Measurements from ENCODE around the gene MYBPC2.
"Not testable (repeated sequence)": the region's sequence is repeated elsewhere in the genome, so short reads cannot be mapped to it uniquely, and the experiment has no call there.

The MYBPC2 gene

DNA sequence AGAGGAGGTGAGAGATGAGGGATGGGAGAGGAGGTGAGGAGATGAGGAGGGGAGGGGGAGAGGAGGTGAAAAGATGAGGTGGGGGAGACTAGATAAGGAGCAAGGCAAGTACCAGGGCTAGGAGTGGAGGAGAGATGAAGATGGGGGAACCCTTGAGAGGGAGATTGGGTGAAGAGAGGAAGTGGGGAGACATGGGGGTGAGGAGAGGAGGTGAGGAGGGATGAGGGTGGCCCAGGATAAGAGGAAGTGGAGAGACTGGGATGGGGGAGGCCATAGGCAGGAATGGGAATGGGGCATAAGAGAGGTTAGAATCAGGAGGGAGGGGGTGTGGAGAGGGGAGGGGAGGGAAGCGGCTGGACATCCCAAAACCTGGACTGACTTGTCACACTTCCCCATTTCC lies 26.9 kb downstream of the MYBPC2 start:
- DNase-seq (ENCODE audit: low spot score): no peak

GRCh38 chr19:50460161-50460765 lies 27.6 kb downstream of the MYBPC2 start:
- DNase-seq (ENCODE audit: low spot score): no peak

DNA sequence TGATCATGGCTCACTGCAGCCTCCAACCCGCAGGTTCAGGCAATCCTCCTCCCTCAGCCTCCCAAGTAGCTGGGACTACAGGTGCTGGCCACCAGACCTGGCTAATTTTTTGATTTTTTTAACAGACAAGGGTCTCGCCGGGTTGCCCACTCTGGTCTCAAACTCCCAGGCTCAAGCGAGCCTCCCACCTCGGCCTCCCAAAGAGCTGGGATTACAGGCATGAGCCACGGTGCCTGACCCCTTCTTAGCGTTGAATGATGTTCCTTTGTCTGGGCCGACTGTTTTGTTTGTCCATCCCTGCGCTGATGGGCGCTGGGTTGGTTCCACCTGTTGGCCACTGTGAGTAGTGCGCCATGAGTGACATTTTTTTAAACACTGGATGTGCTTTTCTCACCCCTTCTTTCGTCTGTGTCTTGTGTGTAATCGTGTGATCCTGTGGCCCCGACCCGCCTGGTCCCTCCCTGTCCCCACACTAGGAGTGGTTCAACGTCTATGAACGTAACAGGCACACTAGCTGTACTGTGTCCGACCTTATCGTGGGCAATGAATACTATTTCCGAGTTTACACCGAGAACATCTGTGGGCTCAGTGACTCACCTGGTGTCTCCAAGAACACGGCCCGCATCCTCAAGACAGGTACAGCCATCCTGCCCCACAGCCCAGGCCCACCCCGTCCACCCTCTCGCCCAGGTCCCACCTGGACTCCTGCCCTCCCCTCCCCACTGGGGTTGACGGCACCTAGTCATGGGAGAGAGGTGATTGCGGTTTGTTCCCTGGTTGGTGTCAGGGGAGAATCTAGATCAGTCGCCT lies 28.6 kb downstream of the MYBPC2 start:
- DNase-seq (ENCODE audit: low spot score): no peak

DNA sequence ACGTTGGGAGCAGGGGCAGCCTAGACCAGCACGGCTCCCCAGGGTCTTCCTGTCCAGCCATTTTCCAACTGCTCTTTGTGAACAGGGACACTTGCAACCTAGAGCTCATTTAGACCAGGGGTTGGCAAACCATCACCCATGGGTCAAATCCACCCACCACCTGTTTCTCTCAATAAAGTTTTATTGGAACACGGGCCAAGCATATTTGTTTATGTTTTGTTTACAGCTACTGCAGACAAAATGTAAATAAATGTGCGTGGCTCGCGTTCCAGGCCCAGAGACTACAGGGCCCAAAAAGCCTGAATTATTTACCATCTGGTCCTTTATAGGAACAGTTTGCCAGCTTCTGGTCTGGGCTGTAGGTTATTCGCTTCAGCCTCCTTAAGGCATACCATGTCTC lies 30.3 kb downstream of the MYBPC2 start:
- DNase-seq (ENCODE audit: low spot score): no peak

DNA sequence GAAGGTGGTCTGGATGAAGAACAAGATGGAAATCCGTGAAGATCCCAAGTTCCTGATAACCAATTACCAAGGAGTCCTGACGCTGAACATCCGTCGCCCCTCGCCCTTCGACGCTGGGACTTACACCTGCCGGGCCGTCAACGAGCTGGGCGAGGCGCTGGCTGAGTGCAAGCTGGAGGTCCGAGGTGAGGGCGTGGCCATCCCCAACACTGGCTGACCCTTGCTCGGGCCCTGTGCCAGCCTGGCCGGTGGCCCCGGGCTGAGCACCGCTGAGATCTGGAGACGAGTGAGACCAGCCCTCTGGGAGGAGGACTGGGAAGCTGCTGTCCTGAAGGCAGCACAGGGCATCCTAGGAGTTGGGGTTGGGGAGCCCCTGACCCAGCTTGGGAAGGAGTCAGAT lies 31.7 kb downstream of the MYBPC2 start:
- no peak for DNase-seq (ENCODE audit: low spot score)

DNA sequence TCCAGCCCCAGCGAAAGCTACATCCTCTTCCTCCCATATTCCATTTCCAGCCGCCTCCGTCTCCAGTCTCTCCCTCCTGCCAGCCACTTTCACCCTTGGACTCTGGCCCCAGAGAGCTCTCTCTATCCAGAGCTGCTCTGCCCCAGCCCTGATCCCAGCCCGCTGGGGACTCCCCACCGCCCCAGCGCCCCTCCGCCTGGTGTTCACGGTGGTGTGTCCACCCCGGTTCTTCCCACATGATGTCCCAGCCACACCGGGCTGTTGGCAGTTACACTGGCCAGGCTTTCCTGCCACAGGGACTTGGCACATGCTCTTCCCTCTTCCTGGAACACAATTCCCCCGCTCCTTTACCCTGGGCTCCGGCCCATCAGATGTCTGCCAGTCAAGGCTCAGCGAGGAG lies 32.3 kb downstream of the MYBPC2 start:
- DNase-seq (ENCODE audit: low spot score): no peak

GRCh38 chr19:50465986-50466705 lies 33.5 kb downstream of the MYBPC2 start:
- DNase-seq (ENCODE audit: low spot score): peak; percentile 73

GRCh38 chr19:50466706-50467039 lies 34.0 kb downstream of the MYBPC2 start:
- no peak for DNase-seq (ENCODE audit: low spot score)

DNA sequence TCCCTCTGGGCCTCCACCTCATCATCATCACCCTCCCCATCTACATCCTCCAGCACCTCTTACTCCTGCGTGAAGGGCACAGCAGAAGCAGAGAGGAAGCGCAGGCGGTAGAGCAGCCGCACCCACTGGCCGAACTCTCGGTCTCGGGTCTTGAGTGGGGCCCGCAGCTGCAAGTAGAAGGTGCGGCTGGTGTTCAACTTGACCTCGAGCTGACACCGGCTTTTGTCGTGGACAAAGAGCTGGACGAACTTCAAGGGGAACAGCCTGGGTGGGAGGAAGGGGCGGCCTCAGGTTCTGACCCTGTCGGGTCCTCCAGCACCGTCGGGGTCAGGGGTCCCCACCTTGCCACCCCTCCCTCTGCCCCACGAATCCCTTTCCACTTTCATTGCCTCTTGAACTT lies 34.9 kb downstream of the MYBPC2 start:
- DNase-seq (ENCODE audit: low spot score): no peak

DNA sequence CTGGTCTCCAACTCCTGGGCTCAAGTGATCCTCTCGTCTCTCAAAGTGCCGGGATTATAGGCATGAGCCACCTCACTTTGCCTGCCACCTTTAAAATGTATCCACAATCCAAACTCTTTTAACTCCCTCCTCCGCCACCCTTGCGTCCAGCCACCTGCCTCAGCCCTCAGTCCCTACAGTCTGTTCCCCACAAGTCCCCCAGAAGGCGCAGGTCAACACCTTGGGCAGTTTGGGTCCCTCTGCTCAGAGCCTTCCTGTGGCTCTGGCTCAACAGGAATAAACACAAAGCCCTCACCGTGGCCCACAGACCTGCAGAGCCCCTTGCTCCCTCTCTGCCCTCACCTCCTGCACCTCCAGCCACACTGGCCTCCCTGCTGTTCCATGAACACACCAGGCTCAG lies 36.1 kb downstream of the MYBPC2 start:
- DNase-seq (ENCODE audit: low spot score): no peak

GRCh38 chr19:50473336-50473735 lies 40.6 kb downstream of the MYBPC2 start:
- not testable (repeated sequence) for DNase-seq (ENCODE audit: low spot score)

GRCh38 chr19:50475101-50475568 lies 42.4 kb downstream of the MYBPC2 start:
- DNase-seq (ENCODE audit: low spot score): no peak

- DNase-seq (ENCODE audit: low spot score): no peak
Observed at GRCh38 chr19:50475736-50476223, 43.1 kb downstream of the MYBPC2 start.

DNA sequence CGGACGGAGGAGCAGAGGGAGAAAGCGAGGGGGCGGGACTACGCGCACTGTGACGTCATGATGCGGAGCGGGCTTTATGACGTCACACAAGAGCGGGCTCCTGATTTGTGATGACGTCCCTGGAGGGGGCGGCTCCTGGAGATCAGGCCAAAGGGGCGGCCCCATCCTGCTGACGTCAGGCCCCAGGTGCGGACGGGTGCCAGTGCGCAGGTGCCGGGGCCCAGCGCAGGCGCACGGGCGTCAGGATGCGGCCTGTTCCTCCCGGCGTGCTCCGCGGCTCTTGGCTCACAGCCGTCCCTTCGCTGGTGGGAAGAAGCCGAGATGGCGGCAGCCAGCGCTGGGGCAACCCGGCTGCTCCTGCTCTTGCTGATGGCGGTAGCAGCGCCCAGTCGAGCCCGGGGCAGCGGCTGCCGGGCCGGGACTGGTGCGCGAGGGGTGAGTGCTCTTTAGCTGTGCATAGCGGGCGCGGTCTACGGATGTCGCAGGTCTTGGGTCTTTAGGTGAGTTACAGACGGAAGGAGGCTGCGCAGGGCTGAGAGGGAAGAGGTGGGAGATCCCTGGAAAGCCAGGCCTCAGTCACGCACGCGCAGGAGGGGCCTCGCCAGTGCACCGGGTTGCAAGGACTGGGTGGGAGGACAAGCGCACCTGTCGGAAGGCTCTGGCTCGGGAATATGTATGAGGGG lies 43.7 kb downstream of the MYBPC2 start, which contains the start of the genes EMC10 and GARIN5A:
TSS of gene EMC10 (plus strand) at position 284 of the 683 bp plus-strand sequence. CDS start at position 322, 38 bp downstream.
TSS of gene GARIN5A (minus strand) at position 625 of the 683 bp plus-strand sequence. CDS start at position 165, 460 bp downstream.
- DNase-seq (ENCODE audit: low spot score): peak; percentile 96

DNA sequence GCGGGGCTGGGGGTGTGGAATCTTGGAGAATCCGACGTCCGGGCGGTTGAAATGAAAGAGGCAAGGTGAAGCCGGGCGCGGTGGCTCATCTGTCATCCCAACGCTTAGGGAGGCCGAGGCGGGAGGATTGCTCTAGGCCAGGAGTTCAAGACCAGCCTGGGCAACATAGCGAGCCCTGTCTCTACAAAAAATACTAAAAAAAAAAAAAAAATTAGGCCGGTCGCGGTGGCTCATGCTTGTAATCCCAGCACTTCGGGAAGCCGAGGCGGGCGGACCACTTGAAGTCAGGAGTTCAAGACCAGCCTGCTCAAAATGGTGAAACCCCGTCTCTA lies 44.2 kb downstream of the MYBPC2 start:
- no peak for DNase-seq (ENCODE audit: low spot score)

DNA sequence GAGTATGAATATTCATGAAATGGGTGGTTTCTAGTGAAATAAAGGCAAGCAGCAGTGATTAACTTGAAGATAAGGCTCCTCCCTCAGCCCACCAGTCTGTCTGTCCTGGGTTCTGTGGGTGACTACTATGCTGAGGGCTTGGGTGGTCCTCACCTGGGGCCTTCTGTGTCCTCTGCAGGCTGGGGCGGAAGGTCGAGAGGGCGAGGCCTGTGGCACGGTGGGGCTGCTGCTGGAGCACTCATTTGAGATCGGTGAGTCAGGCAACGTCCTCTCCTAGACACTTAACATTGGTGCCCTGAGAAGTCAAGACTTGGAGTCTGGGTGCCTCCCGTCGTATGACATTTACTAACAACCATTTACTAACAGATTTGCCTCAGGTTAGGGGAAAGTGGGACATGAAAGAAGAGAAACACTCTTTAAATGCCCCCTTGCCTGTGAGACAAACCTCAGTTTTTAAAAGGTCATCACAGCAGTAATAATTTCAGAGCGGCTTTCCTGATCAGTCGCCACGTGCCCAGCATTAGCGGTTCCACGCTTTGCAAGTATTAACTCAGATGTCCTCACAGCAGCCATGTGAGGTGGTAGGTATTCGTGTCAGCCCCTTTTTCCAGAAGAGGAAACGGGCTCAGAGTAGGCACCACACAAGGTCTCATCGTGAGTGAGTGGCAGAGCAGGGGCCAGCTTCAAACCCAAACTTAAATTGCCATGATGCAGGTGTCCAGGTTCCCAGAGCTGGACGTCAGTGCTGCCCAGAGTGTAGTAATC lies 45.2 kb downstream of the MYBPC2 start:
- no peak for DNase-seq (ENCODE audit: low spot score)

DNA sequence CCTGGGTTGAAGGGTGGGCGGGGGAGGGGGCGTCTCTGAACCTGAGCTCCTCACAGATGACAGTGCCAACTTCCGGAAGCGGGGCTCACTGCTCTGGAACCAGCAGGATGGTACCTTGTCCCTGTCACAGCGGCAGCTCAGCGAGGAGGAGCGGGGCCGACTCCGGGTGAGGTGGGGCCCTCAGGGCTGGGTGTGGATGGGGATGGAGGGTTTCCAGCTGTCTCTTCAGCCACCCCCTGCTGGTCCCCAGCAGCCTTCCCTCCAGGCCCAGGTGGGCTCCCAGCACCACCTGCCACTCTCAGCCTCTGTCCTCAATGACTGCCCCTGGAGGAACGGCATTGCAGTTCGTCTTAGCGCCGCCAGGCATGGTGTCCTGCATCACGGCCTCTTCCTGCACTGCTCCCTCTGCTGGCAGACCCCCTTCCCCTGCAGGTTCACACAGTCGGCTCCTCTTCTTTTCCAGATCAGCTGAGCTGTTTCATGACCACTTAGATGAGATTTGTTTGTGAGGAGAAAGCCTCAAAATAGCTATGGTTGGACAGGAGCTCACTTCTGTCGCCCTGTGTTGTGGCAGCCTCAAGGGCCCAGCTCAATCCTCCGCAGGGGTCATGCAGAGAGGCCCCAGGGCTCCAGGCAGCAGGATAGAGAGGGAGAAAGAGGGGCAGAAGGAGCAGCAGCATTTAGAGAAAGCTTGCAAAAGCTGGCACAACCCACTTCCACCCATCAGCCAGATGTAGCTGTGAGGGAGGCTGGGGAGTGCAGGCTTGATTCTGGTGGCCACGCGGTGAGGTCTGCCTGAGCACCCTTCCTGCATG lies 46.4 kb downstream of the MYBPC2 start:
- DNase-seq (ENCODE audit: low spot score): no peak

GRCh38 chr19:50479761-50480251 lies 47.1 kb downstream of the MYBPC2 start:
- no peak for DNase-seq (ENCODE audit: low spot score)

DNA sequence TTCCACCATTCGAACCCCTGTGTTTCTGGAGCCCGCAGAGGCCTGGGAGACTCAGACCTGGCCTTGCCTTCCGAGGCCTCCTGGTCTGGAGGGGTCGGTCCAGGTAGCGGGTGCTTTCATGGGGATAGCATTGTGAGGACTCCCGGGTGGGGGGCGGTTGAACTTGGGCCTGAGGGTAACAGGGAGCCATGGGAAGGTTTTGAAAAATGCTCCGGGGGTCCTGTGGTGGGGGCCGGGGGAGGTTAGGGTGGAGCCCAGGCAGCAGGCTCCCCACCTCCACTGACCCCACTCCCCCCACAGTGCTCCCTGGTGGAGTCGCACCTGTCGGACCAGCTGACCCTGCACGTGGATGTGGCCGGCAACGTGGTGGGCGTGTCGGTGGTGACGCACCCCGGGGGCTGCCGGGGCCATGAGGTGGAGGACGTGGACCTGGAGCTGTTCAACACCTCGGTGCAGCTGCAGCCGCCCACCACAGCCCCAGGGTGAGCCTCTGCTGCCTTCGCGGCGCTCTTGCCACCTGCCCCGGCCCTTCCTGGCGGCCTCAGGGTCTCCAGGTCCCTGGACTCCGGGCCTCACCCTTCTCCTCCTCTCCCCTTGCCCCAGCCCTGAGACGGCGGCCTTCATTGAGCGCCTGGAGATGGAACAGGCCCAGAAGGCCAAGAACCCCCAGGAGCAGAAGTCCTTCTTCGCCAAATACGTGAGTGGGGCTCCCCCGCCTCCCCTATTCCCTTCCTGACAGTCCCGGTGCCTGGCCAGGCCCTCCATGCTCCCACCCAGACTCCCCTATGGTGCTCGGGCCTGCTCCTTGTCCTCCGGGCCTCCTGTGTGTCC lies 47.8 kb downstream of the MYBPC2 start:
- DNase-seq (ENCODE audit: low spot score): no peak
